HUES64 (cell line): ENCODE data around the gene PI3.
"Not testable (repeated sequence)": the region's sequence is repeated elsewhere in the genome, so short reads cannot be mapped to it uniquely, and the experiment has no call there.

Source experiments
- H3K27ac ChIP-seq: 2 replicates; pipeline ENCODE4 v1.7.0; 2013; ENCODE audit warnings: low read depth, low read length, inconsistent platforms
- H3K27me3 ChIP-seq: 2 replicates; pipeline ENCODE4 v1.6.1; 2013; ENCODE audit warnings: mild to moderate bottlenecking, low read length; ENCODE audit not compliant: insufficient read depth
- H3K36me3 ChIP-seq: 2 replicates; pipeline ENCODE4 v1.6.1; 2013; ENCODE audit warnings: mild to moderate bottlenecking, low read length; ENCODE audit not compliant: insufficient read depth
- H3K4me1 ChIP-seq: 2 replicates; pipeline ENCODE4 v1.6.1; 2013; ENCODE audit warnings: mild to moderate bottlenecking, low read length, moderate library complexity; ENCODE audit not compliant: insufficient read depth
- H3K4me3 ChIP-seq: 2 replicates; pipeline ENCODE4 v1.5.1; 2013; ENCODE audit warnings: mild to moderate bottlenecking, low read length, moderate library complexity
- H3K9ac ChIP-seq: 2 replicates; pipeline ENCODE4 v1.6.1; 2013; ENCODE audit warnings: mild to moderate bottlenecking, low read depth, low read length
- H3K9me3 ChIP-seq: 2 replicates; pipeline ENCODE4 v1.6.1; 2013; ENCODE audit warnings: low read depth, low read length; ENCODE audit not compliant: insufficient read depth
- WGBS: fragments of 150-250, 120-280 bp; methylation state at CpG from one replicate; pipeline ENCODE4 v1.1.7; 2013; ENCODE audit warnings: missing lambda C conversion rate; 5-methylcytosine and 5-hydroxymethylcytosine counted together

The PI3 gene

GRCh38 chr20:45154183-45154582 lies 20.5 kb upstream of the PI3 start:
- no peak overlapping the region for H3K4me3 ChIP-seq
- no peak overlapping the region for H3K27ac ChIP-seq
- no peak overlapping the region for H3K9ac ChIP-seq
- 88% methylated on average over 3 of the region's 3 CpGs for WGBS
- no peaks in the 10 kb centered on the region for H3K9me3 ChIP-seq
- H3K27me3 ChIP-seq, result peaks cover 5% of the 10 kb centered on the region; the same call in 1 of the 2 replicates
- H3K36me3 ChIP-seq, result no peaks in the 10 kb centered on the region
- no peaks in the 10 kb centered on the region for H3K4me1 ChIP-seq

DNA sequence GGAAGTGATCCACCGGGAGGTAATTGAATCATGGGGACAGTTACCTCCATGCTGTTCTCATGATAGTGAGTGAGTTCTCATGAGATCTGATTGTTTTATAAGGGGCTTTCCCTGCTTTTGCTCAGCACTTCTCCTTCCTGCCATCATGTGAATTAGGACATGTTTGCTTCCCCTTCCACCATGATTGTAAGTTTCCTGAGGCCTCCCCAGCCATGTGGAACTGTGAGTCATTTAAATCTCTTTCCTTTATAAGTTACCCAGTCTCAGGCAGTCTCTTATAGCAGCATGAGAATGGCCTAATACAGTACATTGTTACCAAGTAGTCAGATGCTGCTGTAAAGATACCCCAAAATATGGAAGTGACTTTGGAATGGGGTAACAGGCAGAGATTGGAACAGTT lies 19.9 kb upstream of the PI3 start:
- not testable (repeated sequence) for H3K36me3 ChIP-seq, H3K4me1 ChIP-seq, H3K27me3 ChIP-seq, H3K4me3 ChIP-seq, H3K9me3 ChIP-seq, H3K27ac ChIP-seq, H3K9ac ChIP-seq
- WGBS, result 76% methylated on average over 1 of the region's 1 CpG

- Histone ChIP-seq H3K27me3 (no peaks in the 10 kb centered on the region), H3K9ac (no peak overlapping the region), H3K36me3 (no peaks in the 10 kb centered on the region), H3K27ac (no peak overlapping the region), H3K9me3 (no peaks in the 10 kb centered on the region), H3K4me3 (no peak overlapping the region), H3K4me1 (no peaks in the 10 kb centered on the region)
- WGBS, result 79% methylated on average over 2 of the region's 2 CpGs
Observed at GRCh38 chr20:45156713-45157112, 18.0 kb upstream of the PI3 start.

DNA sequence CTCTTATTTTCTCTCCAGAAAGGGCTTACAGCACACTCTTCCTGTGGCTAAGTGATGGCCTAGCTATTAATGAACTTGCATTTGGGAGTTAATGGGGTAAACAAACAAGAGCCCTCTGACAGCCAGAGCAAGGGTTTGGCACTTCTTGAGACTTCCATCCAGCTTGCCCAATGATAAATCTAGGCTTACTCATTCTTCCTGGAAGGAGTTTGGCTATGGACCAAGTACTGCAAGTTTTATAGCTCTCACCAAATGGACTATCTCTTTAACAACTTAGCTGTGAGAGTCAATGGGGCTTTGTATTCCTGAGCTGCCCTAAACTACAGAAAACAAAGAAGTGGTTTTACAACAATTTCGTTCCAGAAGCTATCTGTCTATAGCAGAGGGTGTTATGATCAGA lies 16.7 kb upstream of the PI3 start:
- no peak overlapping the region for H3K9ac ChIP-seq
- H3K4me3 ChIP-seq, result no peak overlapping the region
- no peaks in the 10 kb centered on the region for H3K9me3 ChIP-seq
- no peak overlapping the region for H3K27ac ChIP-seq
- no peaks in the 10 kb centered on the region for H3K36me3 ChIP-seq
- H3K4me1 ChIP-seq, result no peaks in the 10 kb centered on the region
- WGBS, result 71% methylated on average over 1 of the region's 1 CpG
- no peaks in the 10 kb centered on the region for H3K27me3 ChIP-seq

- H3K4me3 ChIP-seq, result no peak overlapping the region
- WGBS, result 84% methylated on average over 1 of the region's 1 CpG
- no peaks in the 10 kb centered on the region for H3K27me3 ChIP-seq
- no peak overlapping the region for H3K9ac ChIP-seq
- no peaks in the 10 kb centered on the region for H3K9me3 ChIP-seq
- no peak overlapping the region for H3K27ac ChIP-seq
- H3K4me1 ChIP-seq, result no peaks in the 10 kb centered on the region
- H3K36me3 ChIP-seq, result no peaks in the 10 kb centered on the region
Observed at GRCh38 chr20:45163083-45163803, 11.5 kb upstream of the PI3 start.

DNA sequence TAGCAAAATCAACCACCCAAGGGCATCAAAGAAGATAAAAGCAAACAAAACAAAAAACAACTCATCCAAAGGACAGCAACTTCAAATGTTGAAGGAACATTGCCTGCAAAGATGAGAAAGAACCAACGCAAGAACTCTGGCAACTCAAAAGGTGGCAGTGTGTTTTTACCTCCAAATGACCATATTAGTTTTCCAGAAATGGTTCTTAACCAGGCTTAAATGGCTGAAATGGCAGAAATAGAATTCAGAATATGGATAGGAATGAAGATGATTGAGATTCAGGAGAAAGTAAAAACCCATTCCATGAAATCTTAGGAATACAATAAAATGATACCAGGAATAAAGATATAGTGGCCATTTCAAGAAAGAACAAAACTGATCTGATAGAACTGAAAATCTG lies 9.8 kb upstream of the PI3 start:
- Histone ChIP-seq H3K9ac (no peak overlapping the region), H3K27ac (no peak overlapping the region), H3K9me3 (no peaks in the 10 kb centered on the region; the same call in 1 of the 2 replicates), H3K4me1 (no peaks in the 10 kb centered on the region), H3K4me3 (no peak overlapping the region), H3K27me3 (no peaks in the 10 kb centered on the region), H3K36me3 (no peaks in the 10 kb centered on the region)
- WGBS, result 92% methylated on average over 1 of the region's 1 CpG

DNA sequence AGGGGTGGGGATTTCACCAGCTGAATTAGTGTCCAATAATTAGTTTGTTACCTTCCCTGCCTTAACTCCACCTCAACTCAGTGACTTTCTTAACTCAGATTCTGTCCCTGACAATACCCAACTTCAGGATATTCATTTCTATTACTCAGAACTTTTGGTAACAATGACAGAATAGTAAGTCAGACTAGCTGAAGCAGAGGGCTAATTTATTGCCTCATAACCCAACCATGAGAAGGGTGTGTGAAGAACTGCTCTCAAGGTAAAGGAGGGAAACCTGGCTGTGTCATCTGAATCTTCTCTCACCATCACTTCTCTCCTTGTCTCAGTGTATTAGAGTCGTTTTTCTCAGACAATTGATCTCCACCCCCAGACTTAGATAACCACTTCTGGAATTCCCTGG lies 1.2 kb upstream of the PI3 start:
- Histone ChIP-seq H3K9me3 (no peaks in the 10 kb centered on the region; the same call in 1 of the 2 replicates), H3K27ac (no peak overlapping the region)

GRCh38 chr20:45176526-45177267 lies 2.0 kb downstream of the PI3 start:
- no peak overlapping the region for H3K9ac ChIP-seq
- no peaks in the 10 kb centered on the region for H3K36me3 ChIP-seq
- no peaks in the 10 kb centered on the region for H3K4me1 ChIP-seq
- H3K9me3 ChIP-seq, result no peaks in the 10 kb centered on the region
- WGBS, result 89% methylated on average over 3 of the region's 4 CpGs
- H3K4me3 ChIP-seq, result no peak overlapping the region
- H3K27ac ChIP-seq, result no peak overlapping the region
- H3K27me3 ChIP-seq, result no peaks in the 10 kb centered on the region

More for the DNA sequence above, 1.2 kb upstream of the PI3 start:
- H3K4me3 ChIP-seq, result no peak overlapping the region
- H3K4me1 ChIP-seq, result no peaks in the 10 kb centered on the region
- WGBS, result 83% methylated on average over 1 of the region's 1 CpG
- H3K27me3 ChIP-seq, result no peaks in the 10 kb centered on the region
- no peaks in the 10 kb centered on the region for H3K36me3 ChIP-seq
- H3K9ac ChIP-seq, result no peak overlapping the region

GRCh38 chr20:45179166-45179565 lies 4.5 kb downstream of the PI3 start:
- no peaks in the 10 kb centered on the region for H3K4me1 ChIP-seq
- H3K27ac ChIP-seq, result no peak overlapping the region
- 78% methylated on average over 2 of the region's 2 CpGs for WGBS
- H3K4me3 ChIP-seq, result no peak overlapping the region
- no peaks in the 10 kb centered on the region for H3K9me3 ChIP-seq
- no peaks in the 10 kb centered on the region for H3K27me3 ChIP-seq
- no peak overlapping the region for H3K9ac ChIP-seq
- no peaks in the 10 kb centered on the region for H3K36me3 ChIP-seq

DNA sequence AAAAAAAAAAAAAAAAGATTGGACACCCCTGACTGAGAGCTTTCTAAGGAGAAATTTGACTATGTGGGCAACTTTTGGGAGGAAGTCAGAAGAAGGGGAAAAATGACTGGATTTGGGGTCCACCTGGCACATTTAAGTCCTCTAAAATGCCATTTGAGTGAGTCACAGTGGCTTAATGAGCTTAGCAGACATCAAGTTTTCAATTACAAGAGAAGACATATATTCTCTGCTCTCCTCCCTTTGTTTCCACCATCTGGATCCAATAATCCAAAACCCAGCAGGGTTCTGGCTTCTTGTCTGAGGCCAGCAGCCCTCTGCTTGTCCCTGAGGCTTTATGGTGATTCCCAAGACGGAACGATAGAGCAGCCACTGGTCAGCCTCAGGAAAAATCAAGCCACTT lies 6.9 kb downstream of the PI3 start:
- no peak overlapping the region for H3K27ac ChIP-seq
- no peaks in the 10 kb centered on the region for H3K4me1 ChIP-seq
- H3K9me3 ChIP-seq, result no peaks in the 10 kb centered on the region

DNA sequence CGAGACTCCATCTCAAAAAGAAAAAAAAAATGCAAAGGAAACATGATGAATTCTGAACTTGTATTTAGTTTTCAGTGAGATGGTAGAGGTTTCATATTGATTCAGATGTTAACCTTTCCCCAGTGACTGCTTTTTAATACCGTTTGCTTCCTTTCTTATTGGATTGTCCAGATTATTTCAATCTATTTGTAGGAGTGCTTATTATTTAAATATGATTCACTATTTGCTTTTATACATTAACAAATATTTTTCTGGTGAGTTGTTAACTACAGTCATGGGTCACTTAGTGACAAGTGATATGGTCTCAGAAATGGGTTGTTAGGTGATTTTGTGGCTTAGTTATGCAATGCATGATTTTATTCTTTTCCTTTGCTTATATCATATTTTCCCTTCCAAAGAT lies 8.4 kb downstream of the PI3 start:
- H3K9me3 ChIP-seq, result no peaks in the 10 kb centered on the region
- H3K4me1 ChIP-seq, result no peaks in the 10 kb centered on the region
- H3K36me3 ChIP-seq, result no peaks in the 10 kb centered on the region
- WGBS, result 88% methylated on average over 1 of the region's 2 CpGs
- H3K4me3 ChIP-seq, result no peak overlapping the region
- H3K27ac ChIP-seq, result no peak overlapping the region
- H3K9ac ChIP-seq, result no peak overlapping the region
- H3K27me3 ChIP-seq, result no peaks in the 10 kb centered on the region

More for the DNA sequence above, 6.9 kb downstream of the PI3 start:
- H3K4me3 ChIP-seq, result no peak overlapping the region
- WGBS, result 88% methylated on average over 2 of the region's 2 CpGs
- H3K36me3 ChIP-seq, result no peaks in the 10 kb centered on the region
- H3K27me3 ChIP-seq, result no peaks in the 10 kb centered on the region
- H3K9ac ChIP-seq, result no peak overlapping the region
